Adipocyte (in vitro differentiated cells): Measurements from ENCODE around the gene RPL35.

Experiments
- DNase-seq: peaks from one replicate; pipeline ENCODE4 v3.0.0-alpha.2; 2015; ENCODE audit warnings: low read depth
- H3K27me3 ChIP-seq: replicated peaks from 2 replicates; pipeline ENCODE4 v1.7.0; 2013; ENCODE audit warnings: mild to moderate bottlenecking, low read length, moderate library complexity; ENCODE audit not compliant: control insufficient read depth, insufficient read depth
- H3K36me3 ChIP-seq: 2 replicates; pipeline ENCODE4 v1.7.0; 2013; ENCODE audit warnings: low read length, mild to moderate bottlenecking, moderate library complexity; ENCODE audit not compliant: control insufficient read depth, insufficient read depth, severe bottlenecking
- H3K4me1 ChIP-seq: 2 replicates; pipeline ENCODE4 v1.7.0; 2013; ENCODE audit warnings: mild to moderate bottlenecking, low read length, moderate library complexity; ENCODE audit not compliant: control insufficient read depth, insufficient read depth
- H3K4me3 ChIP-seq: 2 replicates; pipeline ENCODE4 v1.7.0; 2013; ENCODE audit warnings: mild to moderate bottlenecking, low read length, moderate library complexity
- H3K9ac ChIP-seq: 2 replicates; pipeline ENCODE4 v1.7.0; 2013; ENCODE audit warnings: mild to moderate bottlenecking, low read length, moderate library complexity
- H3K9me3 ChIP-seq: 2 replicates; pipeline ENCODE4 v1.7.0; 2013; ENCODE audit warnings: mild to moderate bottlenecking, low read length, moderate library complexity; ENCODE audit not compliant: control insufficient read depth

Gene RPL35

GRCh38 chr9:124812441-124812876 lies 49.3 kb downstream of the RPL35 start:
- Histone ChIP-seq H3K4me1 (peaks cover 32% of the 10 kb centered on the region), H3K4me3 (no peak overlapping the region), H3K27me3 (no peaks in the 10 kb centered on the region), H3K36me3 (no peaks in the 10 kb centered on the region), H3K9ac (peak overlapping the region; percentile 53), H3K9me3 (no peaks in the 10 kb centered on the region)
- peak; percentile 83 for DNase-seq

- no peaks in the 10 kb centered on the region for H3K36me3 ChIP-seq
- peak overlapping the region; percentile 74 for H3K9ac ChIP-seq
- no peaks in the 10 kb centered on the region for H3K27me3 ChIP-seq
- peak; percentile 82 for DNase-seq
- H3K9me3 ChIP-seq: no peaks in the 10 kb centered on the region
- H3K4me3 ChIP-seq: no peak overlapping the region
- peaks cover 32% of the 10 kb centered on the region for H3K4me1 ChIP-seq
These were observed 50.9 kb downstream of the RPL35 start for GRCh38 chr9:124810663-124811355.

GRCh38 chr9:124809741-124810500 lies 51.8 kb downstream of the RPL35 start:
- DNase-seq: no peak
- H3K4me3 ChIP-seq: no peak overlapping the region
- no peaks in the 10 kb centered on the region for H3K36me3 ChIP-seq
- H3K4me1 ChIP-seq: peaks cover 32% of the 10 kb centered on the region
- no peak overlapping the region for H3K9ac ChIP-seq
- no peaks in the 10 kb centered on the region for H3K27me3 ChIP-seq
- H3K9me3 ChIP-seq: no peaks in the 10 kb centered on the region

- Histone ChIP-seq H3K9me3 (no peaks in the 10 kb centered on the region), H3K27me3 (no peaks in the 10 kb centered on the region), H3K4me1 (peaks cover 32% of the 10 kb centered on the region), H3K36me3 (no peaks in the 10 kb centered on the region), H3K4me3 (no peak overlapping the region), H3K9ac (no peak overlapping the region)
- no peak for DNase-seq
These were observed 52.5 kb downstream of the RPL35 start for GRCh38 chr9:124809211-124809610.

GRCh38 chr9:124808246-124808956 lies 53.4 kb downstream of the RPL35 start:
- H3K36me3 ChIP-seq: no peaks in the 10 kb centered on the region
- H3K9ac ChIP-seq: no peak overlapping the region
- DNase-seq: no peak
- H3K4me3 ChIP-seq: no peak overlapping the region
- no peaks in the 10 kb centered on the region for H3K9me3 ChIP-seq
- H3K4me1 ChIP-seq: peaks cover 27% of the 10 kb centered on the region
- no peaks in the 10 kb centered on the region for H3K27me3 ChIP-seq
